SKM-1 treated with dmso at 0.1 percent for 144 hours (cell line): ENCODE data around the gene SLC22A12.

Experiments
- DNase-seq: peaks from one replicate; lab custom pipeline; 2025; ENCODE audit not compliant: unreplicated experiment; lab: John Stamatoyannopoulos, UW

Gene SLC22A12

GRCh38 chr11:64643256-64643881, 52.3 kb downstream of the SLC22A12 start:
- no peak for DNase-seq

GRCh38 chr11:64643920-64644646, 53.1 kb downstream of the SLC22A12 start:
- no peak for DNase-seq

GRCh38 chr11:64644647-64645275, 53.7 kb downstream of the SLC22A12 start:
- DNase-seq: no peak

GRCh38 chr11:64647019-64647779, 56.2 kb downstream of the SLC22A12 start:
- DNase-seq: no peak

DNA sequence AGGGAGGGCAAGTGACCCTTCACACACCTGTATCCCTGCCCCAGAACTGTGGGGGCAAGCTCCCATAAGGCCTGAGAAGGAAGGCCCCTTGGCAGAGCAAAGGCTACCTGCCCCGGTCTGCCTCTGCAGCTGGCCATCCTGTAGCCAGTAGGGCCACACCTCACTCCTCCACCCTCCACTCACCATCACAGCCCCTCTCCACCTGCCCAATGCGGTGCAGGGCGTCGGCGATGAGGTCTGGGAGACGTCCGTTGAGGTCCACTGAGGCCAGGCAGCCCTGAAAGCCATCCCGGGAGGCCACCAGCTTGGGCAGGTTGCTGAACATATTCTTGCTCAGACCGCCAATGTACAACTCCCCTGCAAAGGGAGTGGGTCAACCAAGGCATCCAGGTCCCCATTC, 57.5 kb downstream of the SLC22A12 start:
- DNase-seq: no peak

DNA sequence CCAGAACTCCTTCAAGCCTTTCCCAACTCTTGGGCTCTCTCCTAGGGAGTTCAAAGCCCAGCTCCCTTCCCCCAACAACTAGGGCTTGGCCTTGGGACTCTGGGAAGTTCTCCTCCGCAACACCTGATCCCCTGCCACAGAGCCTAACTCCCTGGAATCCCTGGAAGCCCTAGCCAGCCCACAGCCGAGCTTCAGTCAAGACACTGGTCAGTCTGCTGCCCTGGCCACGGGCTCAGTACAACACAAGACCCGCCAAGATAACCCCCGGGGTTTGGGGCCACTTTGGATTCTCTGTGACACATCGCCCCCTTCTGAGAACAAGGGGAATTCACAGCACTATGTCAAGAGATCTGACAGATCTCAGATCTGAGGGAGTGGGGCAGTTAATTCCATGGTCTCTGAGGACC, 58.3 kb downstream of the SLC22A12 start:
- peak; percentile 32 for DNase-seq

DNA sequence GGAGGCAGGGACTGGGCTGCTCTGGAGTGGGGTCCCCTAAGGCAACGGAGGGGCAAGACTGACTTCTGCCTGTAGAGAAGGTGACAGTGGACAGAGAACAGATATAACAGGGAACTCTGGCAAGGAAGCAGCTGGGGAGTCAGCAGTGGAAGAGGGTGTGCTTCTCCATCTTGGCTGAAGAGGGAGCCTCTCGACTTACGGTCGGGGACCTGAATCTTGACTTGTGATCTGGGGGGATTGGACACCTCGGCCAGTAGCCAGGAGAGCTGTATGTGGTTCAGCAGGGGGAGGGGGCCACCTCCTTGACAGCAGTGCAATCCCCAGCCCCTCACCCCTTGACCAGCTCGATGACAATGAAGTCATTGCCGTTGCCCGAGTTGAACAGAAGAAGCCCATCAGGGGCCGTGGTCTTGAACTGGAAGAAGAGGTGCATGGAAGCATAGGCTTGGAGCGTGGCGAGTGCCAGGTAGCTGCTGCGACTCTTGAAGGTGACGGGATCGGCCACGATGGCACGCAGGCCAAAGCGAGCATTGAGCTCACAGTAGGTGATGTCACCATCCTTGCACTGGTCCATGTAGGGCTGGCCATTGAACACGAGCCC, 60.0 kb downstream of the SLC22A12 start:
- DNase-seq: peak; percentile 33
